Heart right ventricle (tissue), 16 donors: ENCODE measurements around the gene UST. TPM values are rescaled to one million over a fixed set of nuclear protein-coding genes. Genes with fewer than 3 reads are reported as not detected.
A peak's percentile ranks its signal among the peaks of the same experiment; 100 is the strongest.
"Not testable (repeated sequence)": the region's sequence is repeated elsewhere in the genome, so short reads cannot be mapped to it uniquely, and the experiment has no call there.

Source experiments
- ATAC-seq, 8 donors: fragments of 200-7000 bp; cut with Tn5 transposase; one replicate each; pipeline ENCODE4 v1.9.1; 2020; ENCODE audit warnings: mild to moderate bottlenecking in 8 of 8, moderate library complexity in 8 of 8, moderate number of reproducible peaks in 1 of 8
- DNase-seq, 2 donors: peaks; one replicate each; pipeline ENCODE4 v3.0.0-alpha.2; 2020
- H3K27ac ChIP-seq, 10 donors: fragments of 200-600 bp; sonication (generic) in 2 of 10; one replicate each; pipeline versions ENCODE4 v1.5.0 to v1.8.0; 2020 to 2022; ENCODE audit warnings: mild to moderate bottlenecking in 3 of 10
- H3K27me3 ChIP-seq, 7 donors: fragments of 200-600 bp; one replicate each; pipeline ENCODE4 v1.8.0; 2021 to 2022; ENCODE audit warnings: mild to moderate bottlenecking in 2 of 7
- H3K36me3 ChIP-seq, 9 donors: fragments of 200-600 bp; sonication (generic) in 1 of 9; one replicate each; pipeline versions ENCODE4 v1.5.0 to v1.8.0; 2020 to 2022; ENCODE audit warnings: mild to moderate bottlenecking in 2 of 9
- H3K4me1 ChIP-seq, 9 donors: fragments of 200-600 bp; sonication (generic) in 1 of 9; one replicate each; pipeline versions ENCODE4 v1.5.0 to v1.8.0; 2020 to 2022; ENCODE audit warnings: mild to moderate bottlenecking in 4 of 9
- H3K4me3 ChIP-seq, 10 donors: fragments of 200-600 bp; sonication (generic) in 2 of 10; one replicate each; pipeline versions ENCODE4 v1.5.0 to v1.8.0; 2020 to 2022; ENCODE audit warnings: mild to moderate bottlenecking in 7 of 10, moderate library complexity in 2 of 10
- H3K9me3 ChIP-seq, 11 donors: fragments of 200-600 bp in 10 of 11; sonication (generic) in 2 of 11; one replicate each; pipeline versions ENCODE4 v1.5.0 to v1.8.0; 2013 to 2022; ENCODE audit warnings: mild to moderate bottlenecking in 2 of 11, control low read depth in 1 of 11, moderate library complexity in 1 of 11
- CTCF ChIP-seq, 9 donors: fragments of 200-600 bp; sonication (generic) in 2 of 9; IDR thresholded peaks; one replicate each; pipeline versions ENCODE4 v1.5.0 to v1.8.0; 2021 to 2022; ENCODE audit warnings: antibody characterized with exemption in 9 of 9, mild to moderate bottlenecking in 5 of 9, moderate library complexity in 1 of 9
- WGBS, 2 donors: extraction: QIAGEN DNeasy Blood & Tissue Kit; methylation state at CpG; one replicate each; pipeline ENCODE4 v1.1.7; 2013; ENCODE audit warnings: inconsistent platforms in 1 of 2; 5-methylcytosine and 5-hydroxymethylcytosine counted together
- intact Hi-C, 10 donors: fragments of 100-400 bp; cut with DNase I; formaldehyde crosslinking; loops; one replicate each; pipeline versions ENCODE4 v1.11.1 to v1.14.2; 2022
- polyA plus RNA-seq, 2 donors: library from polyadenylated mRNA; stranded (reverse); fragments of 200-250 nt; gene quantifications; one replicate each; pipeline ENCODE4 v1.2.3, GENCODE V29; 2013
- total RNA-seq, 10 donors: library from RNA; stranded (reverse); fragmentation: NEBNext Ultra II Directional in 3 of 10; extraction: Animal tissue kit (Norgen Biotek cat#: 25700) in 3 of 10; gene quantifications; one replicate each; pipeline versions ENCODE4 v1.2.1 to v1.2.4, GENCODE V29; 2021 to 2023
- donor health status: Arrhythmogenic right ventricular cardiomyopathy.
- donor health status: ischemic (EF 13 %, LVEDD 7.1; RV severe dilation, severe dysfunction).
- donor health status: healthy with polysubstance abuse.
- donor health status: DM: no; HTN: yes; CAD: no.
- donor health status: DM: no; HTN: no; CAD: no.
- donor health status: ischemic (EF 25% LVEDD 6.9; RV normal size, moderate dysfunction).
- donor health status: ischemic (EF 25% LVEDD 5.7; RV mildly dilated, moderate dysfunction).
- donor health status: healthy.
- donor health status: DM: yes; HTN: yes; CAD: no.
- donor health status: Ischemic cardiomyopathy.
- donor health status: ischemic (EF 35%, LVEDD 5.7; RV mildly dilated, moderate dysfunction).
- donor health status: nonischemic (EF 11% LVEDD 7.7; RV severe dilation, severe dysfunction).
- donor health status: DM: yes; HTN: yes; CAD: no.
- donor health status: PGD.
- donor health status: ischemic (EF 29% LVEDD 5.4; RV normal size, mild dysfunction).
- donor health status: nonischemic (EF 23%, LVEDD 6.1; RV moderate dilation, normal function).

The UST gene
- total and polyA plus RNA-seq, 12 donors, result 1.6 to 4.1 (median 2.3) TPM

DNA sequence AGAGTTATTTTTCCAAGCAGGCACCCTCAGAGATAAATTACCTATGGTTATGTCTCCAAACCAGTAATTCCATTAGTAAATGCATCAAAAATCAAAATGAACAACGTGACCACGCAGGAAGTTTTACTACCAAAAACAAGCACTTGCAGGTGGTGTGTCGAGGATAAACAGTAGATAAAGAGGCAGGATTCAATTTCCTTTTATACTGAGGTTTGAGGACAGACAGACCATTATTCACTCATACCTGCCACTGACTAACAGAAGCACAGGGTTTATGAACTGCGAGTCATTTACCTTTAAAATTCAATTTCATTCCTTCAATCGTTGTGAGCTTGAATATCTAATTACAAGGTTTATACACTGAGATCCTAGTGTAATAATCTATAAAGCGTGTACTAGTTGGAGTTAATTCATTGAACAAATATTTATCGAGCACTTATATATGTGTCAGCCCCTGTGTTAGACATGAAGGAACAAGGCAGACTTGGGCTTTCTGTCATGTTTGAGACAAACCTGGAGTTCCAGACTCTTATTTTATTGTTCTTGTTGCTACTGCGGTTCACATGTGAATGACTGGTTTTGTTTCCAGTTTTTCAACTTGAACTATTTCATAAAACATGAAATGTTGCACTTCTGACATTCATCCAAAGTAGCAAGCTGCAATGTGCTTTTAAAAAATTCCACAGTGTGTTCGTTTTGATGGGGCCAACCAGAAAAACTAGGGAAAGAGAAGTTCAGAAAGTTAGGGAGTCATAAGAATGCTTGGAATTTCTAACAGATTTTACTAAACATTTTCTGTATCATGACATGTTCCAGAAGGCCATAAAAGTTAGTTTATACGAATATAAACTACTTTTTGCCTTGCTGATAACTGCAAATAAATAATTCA is 205.6 kb downstream of the UST start:
- DNase-seq, result no peak
- intact Hi-C loops, result loop anchor here in 1 of 10 donors (5.0 kb wide), 2 partner anchors 205 to 375 kb away; partner anchors contain the start of gene UST
- no peaks in the 10 kb centered on the region for H3K9me3 ChIP-seq
- no peak for ATAC-seq
- no peaks in the 10 kb centered on the region for H3K36me3 ChIP-seq
- no peaks in the 10 kb centered on the region for H3K4me1 ChIP-seq
- no peaks in the 10 kb centered on the region for H3K27me3 ChIP-seq
- no peak overlapping the region for H3K27ac ChIP-seq
- 75% methylated on average over 10 of the region's 10 CpGs for WGBS, 2 donors
- no peak for TF ChIP-seq CTCF (IDR thresholded peaks at IDR 0.05)
- H3K4me3 ChIP-seq, result no peak overlapping the region

DNA sequence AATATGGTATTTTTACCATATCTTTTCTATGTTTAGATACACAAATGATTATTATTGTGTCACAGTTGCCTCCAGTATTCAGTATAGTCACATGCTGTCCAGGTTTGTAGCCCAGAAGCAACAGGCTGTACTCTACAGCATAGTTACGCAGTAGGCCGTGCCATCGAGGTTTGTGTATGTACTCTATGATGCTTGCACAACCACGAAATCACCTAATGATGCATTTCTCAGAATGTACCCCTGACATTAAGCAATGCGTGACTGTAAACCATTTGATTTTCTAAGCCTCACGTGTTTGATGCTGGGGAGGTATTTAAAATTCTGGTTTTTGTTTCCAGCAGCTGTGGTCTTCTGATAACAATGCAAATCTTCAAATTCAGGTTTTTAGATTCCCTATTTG is 207.6 kb downstream of the UST start:
- no peak overlapping the region for H3K27ac ChIP-seq
- H3K4me1 ChIP-seq, result no peaks in the 10 kb centered on the region
- no peak for DNase-seq
- H3K36me3 ChIP-seq, result no peaks in the 10 kb centered on the region
- H3K9me3 ChIP-seq, result no peaks in the 10 kb centered on the region
- no peak overlapping the region for H3K4me3 ChIP-seq
- H3K27me3 ChIP-seq, result no peaks in the 10 kb centered on the region
- intact Hi-C loops, result loop anchor here in 1 of 10 donors (5.0 kb wide), 2 partner anchors 207 to 377 kb away; partner anchors contain the start of gene UST
- TF ChIP-seq CTCF (IDR thresholded peaks at IDR 0.05), result no peak
- no peak for ATAC-seq
- 93% methylated on average over 6 of the region's 6 CpGs for WGBS, 2 donors

DNA sequence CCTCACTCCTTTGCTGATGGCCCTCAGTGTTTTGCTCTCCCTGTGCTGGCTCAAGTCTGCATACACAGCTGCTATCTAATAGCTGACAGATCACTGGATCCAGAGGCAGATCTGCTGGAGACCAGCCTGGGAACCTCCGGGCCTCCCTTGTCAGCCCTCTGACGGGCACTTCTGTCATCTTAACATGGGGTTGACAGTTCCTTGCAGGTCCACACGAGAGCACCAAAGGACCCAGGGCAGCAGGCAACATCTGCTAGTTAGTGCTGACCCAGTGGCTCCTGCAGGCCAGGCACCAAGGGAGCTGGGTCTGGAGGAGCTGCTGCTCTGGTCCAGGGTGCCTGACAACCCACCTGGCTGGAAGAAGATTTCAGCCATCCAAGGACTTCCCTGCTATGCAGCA is 208.1 kb downstream of the UST start:
- intact Hi-C loops, result loop anchor here in 1 of 10 donors (5.0 kb wide), 2 partner anchors 208 to 378 kb away; partner anchors contain the start of gene UST

DNA sequence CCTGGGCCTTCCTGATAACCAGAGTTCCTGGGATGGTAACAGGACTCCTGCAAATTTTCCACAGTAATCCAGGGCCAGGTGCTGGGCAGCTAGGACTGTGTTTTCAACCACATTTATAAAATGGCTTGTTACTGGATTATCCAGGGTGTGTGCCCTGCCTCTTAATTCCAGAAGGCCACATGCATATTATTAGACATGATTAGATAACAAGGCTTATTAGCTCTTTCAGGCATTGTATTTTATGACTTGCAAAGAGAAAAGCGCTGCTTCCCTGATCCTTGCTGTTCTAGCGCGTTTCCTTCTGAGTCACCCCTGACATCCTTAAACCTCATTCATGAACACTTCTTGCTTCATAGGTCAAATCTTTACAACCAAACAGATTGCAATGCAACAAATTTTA is 208.6 kb downstream of the UST start:
- DNase-seq, result no peak
- 91 to 92% methylated on average over 3 of the region's 3 CpGs for WGBS, 2 donors
- ATAC-seq, result no peak
- TF ChIP-seq CTCF (IDR thresholded peaks at IDR 0.05), result no peak
- H3K36me3 ChIP-seq, result no peaks in the 10 kb centered on the region
- H3K4me1 ChIP-seq, result no peaks in the 10 kb centered on the region
- intact Hi-C loops, result no loop called here
- H3K9me3 ChIP-seq, result no peaks in the 10 kb centered on the region
- no peaks in the 10 kb centered on the region for H3K27me3 ChIP-seq
- H3K4me3 ChIP-seq, result no peak overlapping the region
- no peak overlapping the region for H3K27ac ChIP-seq

More for the DNA sequence above, 208.1 kb downstream of the UST start:
- 33 to 58% methylated on average over 3 of the region's 3 CpGs for WGBS, 2 donors
- no peak for TF ChIP-seq CTCF (IDR thresholded peaks at IDR 0.05)
- ATAC-seq, result peak in 1 of 8 donors; percentile 44
- Histone ChIP-seq H3K27me3 (no peaks in the 10 kb centered on the region), H3K9me3 (no peaks in the 10 kb centered on the region), H3K4me1 (no peaks in the 10 kb centered on the region), H3K4me3 (no peak overlapping the region), H3K27ac (no peak overlapping the region), H3K36me3 (no peaks in the 10 kb centered on the region)
- no peak for DNase-seq

- H3K27me3 ChIP-seq, H3K4me1 ChIP-seq, DNase-seq, H3K9me3 ChIP-seq, H3K4me3 ChIP-seq, intact Hi-C loops, ATAC-seq, H3K27ac ChIP-seq, H3K36me3 ChIP-seq: not testable (repeated sequence)
- WGBS, 2 donors, result 93 to 95% methylated on average over 7 of the region's 7 CpGs
Observed at GRCh38 chr6:148956163-148956562, 209.3 kb downstream of the UST start.
